ENCODE results near the gene ERMARD. TPM values are rescaled to one million over a fixed set of nuclear protein-coding genes. Genes with fewer than 3 reads are reported as not detected.

ERMARD gene
- total RNA-seq, 3 donors from 2014 or later (not counting 1 experiment from before 2014, with no cell fraction given): 33.9 to 42.2 (median 36.4) TPM

DNA sequence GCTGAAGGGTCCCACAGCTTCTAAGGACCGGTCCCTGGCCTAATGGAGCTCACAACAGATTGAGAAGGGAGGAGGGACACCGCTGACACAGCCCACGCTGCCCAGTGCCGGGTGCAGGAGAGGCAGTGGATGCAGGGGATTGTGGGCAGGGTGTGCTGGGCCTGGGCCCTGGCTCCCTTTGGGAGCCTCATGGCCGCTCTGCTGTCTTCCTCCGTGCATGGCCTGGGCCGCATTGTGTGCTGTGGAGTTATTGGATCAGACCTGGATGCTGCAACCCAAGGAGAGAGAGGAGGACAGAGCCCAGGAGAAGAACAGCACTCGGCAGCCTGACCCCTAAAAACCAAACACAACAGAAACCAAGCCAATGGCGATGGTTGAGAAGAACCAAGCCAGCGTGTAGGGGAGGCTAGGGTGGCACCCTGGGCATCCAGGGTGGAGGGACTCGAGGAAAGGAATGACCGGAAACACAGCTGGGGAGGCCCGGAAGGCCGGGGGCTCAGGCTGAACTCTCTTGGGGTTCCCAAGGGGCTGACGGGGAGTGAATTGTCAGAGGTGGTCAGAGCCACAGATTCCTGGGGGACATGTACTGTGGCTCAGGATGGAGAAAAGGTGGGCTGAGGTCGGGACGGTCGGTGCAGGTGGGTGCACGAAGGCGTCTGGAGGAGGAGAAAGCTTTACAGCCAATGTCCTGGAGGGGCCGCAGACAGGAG lies 41.0 kb downstream of the ERMARD start:
- no peak for DNase-seq
- TF ChIP-seq, protein P1, sequence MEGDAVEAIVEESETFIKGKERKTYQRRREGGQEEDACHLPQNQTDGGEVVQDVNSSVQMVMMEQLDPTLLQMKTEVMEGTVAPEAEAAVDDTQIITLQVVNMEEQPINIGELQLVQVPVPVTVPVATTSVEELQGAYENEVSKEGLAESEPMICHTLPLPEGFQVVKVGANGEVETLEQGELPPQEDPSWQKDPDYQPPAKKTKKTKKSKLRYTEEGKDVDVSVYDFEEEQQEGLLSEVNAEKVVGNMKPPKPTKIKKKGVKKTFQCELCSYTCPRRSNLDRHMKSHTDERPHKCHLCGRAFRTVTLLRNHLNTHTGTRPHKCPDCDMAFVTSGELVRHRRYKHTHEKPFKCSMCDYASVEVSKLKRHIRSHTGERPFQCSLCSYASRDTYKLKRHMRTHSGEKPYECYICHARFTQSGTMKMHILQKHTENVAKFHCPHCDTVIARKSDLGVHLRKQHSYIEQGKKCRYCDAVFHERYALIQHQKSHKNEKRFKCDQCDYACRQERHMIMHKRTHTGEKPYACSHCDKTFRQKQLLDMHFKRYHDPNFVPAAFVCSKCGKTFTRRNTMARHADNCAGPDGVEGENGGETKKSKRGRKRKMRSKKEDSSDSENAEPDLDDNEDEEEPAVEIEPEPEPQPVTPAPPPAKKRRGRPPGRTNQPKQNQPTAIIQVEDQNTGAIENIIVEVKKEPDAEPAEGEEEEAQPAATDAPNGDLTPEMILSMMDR (IDR thresholded peaks at IDR 0.05): no peak
- Mint-ChIP-seq H3K4me3 (no peak overlapping the region), H3K4me1 (peaks cover 15 to 18% of the 10 kb centered on the region in 2 donors), H3K36me3 (no peaks in the 10 kb centered on the region), H3K27ac (no peak overlapping the region), H3K27me3 (ENCODE audit: low read depth in 2 of 2) (peaks cover 56 to 69% of the 10 kb centered on the region in 2 donors), H3K9me3 (no peaks in the 10 kb centered on the region)
- intact Hi-C loops (cut with micrococcal nuclease): no loop called here
- ATAC-seq: no peak
- peaks cover 19% of the 10 kb centered on the region for H3K27me3 ChIP-seq (ENCODE audit: control insufficient read depth, insufficient read depth, low read length)
- H3K4me3 ChIP-seq (ENCODE audit: low read length): no peak overlapping the region
- H3K9me3 ChIP-seq (ENCODE audit: control insufficient read depth, insufficient read depth, low read length): no peaks in the 10 kb centered on the region
- H3K4me1 ChIP-seq (ENCODE audit: control insufficient read depth, insufficient read depth, low read length): peaks cover 13% of the 10 kb centered on the region
- no peaks in the 10 kb centered on the region for H3K36me3 ChIP-seq (ENCODE audit: control insufficient read depth, insufficient read depth, low read length)
- H3K27ac ChIP-seq (ENCODE audit: low read length): no peak overlapping the region
- WGBS (ENCODE audit: insufficient coverage): 94% methylated on average over 20 of the region's 21 CpGs

DNA sequence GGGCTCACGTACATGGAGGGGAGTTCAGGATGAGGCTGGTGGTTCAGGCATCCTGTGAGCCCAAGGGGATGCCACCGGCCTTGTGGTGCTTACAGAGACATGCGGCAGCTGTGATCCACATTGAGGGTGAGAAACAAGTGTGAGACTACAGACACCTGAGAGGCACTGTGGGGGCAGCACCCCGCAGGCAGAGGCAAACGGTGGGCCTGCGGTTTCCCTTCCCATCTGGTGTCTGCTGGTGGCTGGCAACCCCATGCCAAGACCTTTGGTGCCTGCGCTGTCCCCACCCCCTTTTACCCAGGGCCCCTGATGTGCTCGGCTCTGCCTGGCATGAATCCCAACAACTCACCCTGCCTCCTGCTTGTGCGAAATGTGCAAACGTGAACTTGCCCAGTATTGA lies 42.0 kb downstream of the ERMARD start:
- no peak overlapping the region for H3K4me3 ChIP-seq (ENCODE audit: low read length)
- no peak overlapping the region for H3K27ac ChIP-seq (ENCODE audit: low read length)
- H3K4me1 Mint-ChIP-seq: peaks cover 15 to 18% of the 10 kb centered on the region in 2 donors
- no peak overlapping the region for H3K4me3 Mint-ChIP-seq
- ATAC-seq (no peak), DNase-seq (no peak)
- 76% methylated on average over 10 of the region's 10 CpGs for WGBS (ENCODE audit: insufficient coverage)
- no peak overlapping the region for H3K27ac Mint-ChIP-seq
- TF ChIP-seq, protein P1 (IDR thresholded peaks at IDR 0.05): no peak
- no peaks in the 10 kb centered on the region for H3K36me3 Mint-ChIP-seq
- H3K27me3 ChIP-seq (ENCODE audit: control insufficient read depth, insufficient read depth, low read length): peaks cover 19% of the 10 kb centered on the region
- H3K36me3 ChIP-seq (ENCODE audit: control insufficient read depth, insufficient read depth, low read length): no peaks in the 10 kb centered on the region
- no peaks in the 10 kb centered on the region for H3K9me3 ChIP-seq (ENCODE audit: control insufficient read depth, insufficient read depth, low read length)
- H3K4me1 ChIP-seq (ENCODE audit: control insufficient read depth, insufficient read depth, low read length): peaks cover 13% of the 10 kb centered on the region
- intact Hi-C loops (cut with micrococcal nuclease): no loop called here
- H3K27me3 Mint-ChIP-seq (ENCODE audit: low read depth in 2 of 2): peaks cover 60 to 76% of the 10 kb centered on the region in 2 donors
- H3K9me3 Mint-ChIP-seq: no peaks in the 10 kb centered on the region

DNA sequence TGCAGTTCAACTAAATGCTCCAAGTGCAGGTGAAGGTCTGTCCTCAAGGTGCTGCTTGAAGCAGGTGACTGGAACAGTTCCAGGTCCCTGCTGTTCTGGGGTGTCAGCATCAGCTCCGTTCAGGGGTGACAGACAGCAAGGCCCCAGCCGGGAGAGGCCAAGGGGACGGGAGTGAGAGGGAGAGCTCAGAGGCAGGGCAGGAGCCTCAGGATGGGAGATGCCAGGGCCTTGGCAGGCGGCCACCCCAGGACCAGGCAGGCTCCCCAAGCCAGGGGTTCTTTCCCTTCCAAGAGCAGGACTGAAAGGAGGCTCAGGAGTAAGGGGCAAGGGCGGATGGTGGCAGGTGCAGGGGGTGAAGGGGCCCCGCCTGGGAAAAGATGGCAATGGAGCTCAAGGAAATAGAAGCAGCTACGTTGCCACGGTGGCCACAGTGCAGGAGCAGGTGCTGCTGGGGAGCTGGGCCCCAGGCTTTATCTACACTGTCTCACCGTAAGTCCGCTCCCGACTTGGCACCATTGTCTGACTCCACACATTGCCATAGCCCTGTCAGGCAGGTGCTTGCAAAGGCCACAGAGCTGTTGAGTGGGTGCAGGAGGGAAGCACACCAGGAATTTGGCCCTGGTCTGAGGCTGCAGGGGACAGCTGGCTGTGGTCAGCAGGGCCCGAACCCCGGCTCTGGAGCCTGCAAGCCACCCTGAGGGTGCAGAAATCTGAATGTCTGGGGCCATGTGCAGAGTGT lies 43.1 kb downstream of the ERMARD start:
- H3K27ac ChIP-seq (ENCODE audit: low read length): no peak overlapping the region
- intact Hi-C loops (cut with micrococcal nuclease): no loop called here
- H3K36me3 Mint-ChIP-seq: no peaks in the 10 kb centered on the region
- H3K36me3 ChIP-seq (ENCODE audit: control insufficient read depth, insufficient read depth, low read length): no peaks in the 10 kb centered on the region
- H3K9me3 ChIP-seq (ENCODE audit: control insufficient read depth, insufficient read depth, low read length): no peaks in the 10 kb centered on the region
- no peaks in the 10 kb centered on the region for H3K9me3 Mint-ChIP-seq
- H3K4me3 ChIP-seq (ENCODE audit: low read length): no peak overlapping the region
- DNase-seq (no peak), ATAC-seq (no peak)
- no peak overlapping the region for H3K4me3 Mint-ChIP-seq
- H3K4me1 ChIP-seq (ENCODE audit: control insufficient read depth, insufficient read depth, low read length): peaks cover 13% of the 10 kb centered on the region
- H3K27ac Mint-ChIP-seq: no peak overlapping the region
- WGBS (ENCODE audit: insufficient coverage): 85% methylated on average over 13 of the region's 13 CpGs
- H3K27me3 ChIP-seq (ENCODE audit: control insufficient read depth, insufficient read depth, low read length): peaks cover 17% of the 10 kb centered on the region
- TF ChIP-seq, protein P1 (IDR thresholded peaks at IDR 0.05): no peak
- H3K27me3 Mint-ChIP-seq (ENCODE audit: low read depth in 2 of 2): peaks cover 60 to 80% of the 10 kb centered on the region in 2 donors
- H3K4me1 Mint-ChIP-seq: peaks cover 15 to 18% of the 10 kb centered on the region in 2 donors

Measured in natural killer cell (primary cell).